GM08714 (cell line): ENCODE data around the gene UBTFL1.
"Not testable (repeated sequence)": the region's sequence is repeated elsewhere in the genome, so short reads cannot be mapped to it uniquely, and the experiment has no call there.

Experiments used
- H3K4me3 ChIP-seq: fragments of 200-500 bp; sonication (Bioruptor generic); 2 replicates; pipeline ENCODE4 v1.5.1; 2014; ENCODE audit warnings: mild to moderate bottlenecking, low read length, inconsistent platforms
- ZNF274 ChIP-seq: IDR thresholded peaks from 2 replicates; pipeline ENCODE4 v1.6.1; 2012; ENCODE audit warnings: mild to moderate bottlenecking, low read depth, low read length

The UBTFL1 gene, protein sequence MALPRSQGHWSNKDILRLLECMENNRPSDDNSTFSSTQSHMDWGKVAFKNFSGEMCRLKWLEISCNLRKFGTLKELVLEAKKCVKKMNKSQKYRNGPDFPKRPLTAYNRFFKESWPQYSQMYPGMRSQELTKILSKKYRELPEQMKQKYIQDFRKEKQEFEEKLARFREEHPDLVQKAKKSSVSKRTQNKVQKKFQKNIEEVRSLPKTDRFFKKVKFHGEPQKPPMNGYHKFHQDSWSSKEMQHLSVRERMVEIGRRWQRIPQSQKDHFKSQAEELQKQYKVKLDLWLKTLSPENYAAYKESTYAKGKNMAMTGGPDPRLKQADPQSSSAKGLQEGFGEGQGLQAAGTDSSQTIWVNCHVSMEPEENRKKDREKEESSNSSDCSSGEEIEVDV

DNA sequence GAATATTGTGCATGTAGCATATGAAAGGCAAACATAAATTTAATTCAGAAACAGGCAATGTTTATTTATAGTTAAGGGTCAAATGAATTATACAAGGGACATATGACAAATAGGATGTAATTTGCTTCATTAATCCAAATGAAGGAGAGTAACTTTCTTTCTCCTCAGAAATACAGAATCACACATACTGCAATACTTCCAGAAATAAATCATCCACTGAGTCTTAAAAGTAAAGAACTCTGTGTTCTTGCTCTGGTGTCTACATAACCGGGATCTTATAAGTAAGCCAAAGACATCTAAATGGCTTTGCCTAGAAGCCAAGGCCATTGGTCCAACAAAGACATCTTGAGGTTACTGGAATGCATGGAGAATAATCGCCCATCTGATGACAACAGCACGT is at the start of gene UBTFL1:
TSS of gene UBTFL1 (plus strand) at position 301 of the 400 bp plus-strand sequence. CDS start at position 301, 0 bp downstream.
- not testable (repeated sequence) for H3K4me3 ChIP-seq

DNA sequence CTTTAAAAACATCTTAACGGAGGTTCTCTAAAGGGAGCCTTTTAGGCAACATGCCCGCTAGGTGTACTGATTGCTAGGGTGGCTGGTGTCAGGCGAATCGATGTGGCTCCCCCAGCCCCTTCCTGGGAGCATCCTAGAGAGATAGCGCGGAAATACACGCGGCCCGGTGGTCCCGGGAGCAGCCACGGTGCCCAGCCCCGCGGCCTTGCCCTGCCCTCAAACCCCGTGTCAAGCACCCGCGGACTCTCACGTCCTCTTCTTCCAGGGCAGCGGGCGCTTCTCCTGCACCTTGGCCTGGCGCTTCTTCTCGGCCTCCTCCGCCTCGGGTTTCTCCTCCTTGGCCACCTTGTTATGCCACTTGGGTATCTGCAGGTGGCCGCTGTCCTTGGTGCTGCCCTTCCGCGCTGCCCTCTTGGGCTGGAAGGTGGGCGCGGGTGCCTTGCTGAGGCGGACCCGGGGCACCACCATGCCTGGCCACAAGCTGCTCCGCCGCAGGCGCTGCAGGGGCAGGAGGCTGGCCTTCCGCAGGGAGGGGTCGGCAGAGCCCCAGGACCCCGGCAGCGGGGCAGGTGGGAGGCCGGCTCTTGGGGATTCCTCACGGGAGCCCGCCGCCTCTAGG is 34.0 kb upstream of the UBTFL1 start:
- H3K4me3 ChIP-seq = not testable (repeated sequence)

DNA sequence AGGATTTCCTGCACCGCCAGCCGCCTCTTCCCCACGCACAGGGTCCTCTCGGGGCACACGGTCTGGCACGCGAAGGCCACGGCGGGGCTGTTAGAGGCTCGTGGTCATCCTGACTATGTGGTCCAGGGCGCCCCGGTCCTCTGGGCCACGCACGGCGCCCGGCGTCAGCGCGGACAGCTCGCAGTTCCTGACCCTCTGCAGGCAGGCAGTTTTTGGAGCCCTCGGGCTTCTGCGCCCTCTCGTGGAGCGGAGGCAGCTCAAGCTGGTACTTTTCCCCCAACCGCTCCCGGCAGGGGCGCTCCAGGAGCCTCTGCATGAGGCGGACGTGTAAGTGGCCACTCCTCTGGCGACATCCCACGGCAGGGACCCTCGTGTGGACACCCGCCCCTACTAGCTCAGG is 33.4 kb upstream of the UBTFL1 start:
- not testable (repeated sequence) for H3K4me3 ChIP-seq

DNA sequence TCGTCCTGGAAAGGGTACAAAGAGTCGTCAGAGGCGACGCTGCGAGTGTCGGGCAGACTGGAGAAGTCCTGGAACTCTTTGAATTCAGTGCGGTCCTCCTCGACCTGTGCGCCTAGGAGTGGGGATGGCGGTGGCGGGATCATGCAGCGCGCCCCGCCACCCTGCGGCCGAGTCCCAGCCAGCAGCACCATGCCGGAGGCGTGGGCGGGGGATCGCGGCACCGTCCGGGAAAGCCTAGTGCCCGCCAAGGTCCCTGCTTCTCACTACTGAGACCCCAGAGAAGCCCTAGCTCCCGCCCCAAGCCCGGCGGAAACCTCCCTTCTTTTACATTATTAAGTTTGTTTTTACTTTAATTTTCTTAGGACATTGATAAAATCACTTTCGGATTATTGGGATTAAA is 32.2 kb upstream of the UBTFL1 start:
- H3K4me3 ChIP-seq = not testable (repeated sequence)

DNA sequence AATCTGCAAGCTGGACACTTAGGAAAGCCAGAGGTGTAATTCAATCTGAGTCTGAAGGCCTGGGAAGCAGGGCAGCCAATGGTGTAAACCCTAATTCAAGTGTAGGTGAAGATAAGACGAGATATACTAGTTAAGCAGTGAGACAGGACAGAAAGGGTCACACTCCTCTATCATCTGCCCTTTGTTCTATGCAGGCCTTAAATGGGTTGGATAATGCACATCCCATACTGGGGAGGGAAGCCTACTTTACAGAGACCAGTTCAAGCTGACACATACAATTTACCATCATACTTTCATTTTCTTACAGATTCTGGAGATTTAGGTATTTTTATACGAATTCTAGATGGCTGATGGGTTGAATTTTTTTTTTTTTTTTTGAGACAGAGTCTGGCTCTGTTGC is 3.0 kb downstream of the UBTFL1 start:
- H3K4me3 ChIP-seq = not testable (repeated sequence)

DNA sequence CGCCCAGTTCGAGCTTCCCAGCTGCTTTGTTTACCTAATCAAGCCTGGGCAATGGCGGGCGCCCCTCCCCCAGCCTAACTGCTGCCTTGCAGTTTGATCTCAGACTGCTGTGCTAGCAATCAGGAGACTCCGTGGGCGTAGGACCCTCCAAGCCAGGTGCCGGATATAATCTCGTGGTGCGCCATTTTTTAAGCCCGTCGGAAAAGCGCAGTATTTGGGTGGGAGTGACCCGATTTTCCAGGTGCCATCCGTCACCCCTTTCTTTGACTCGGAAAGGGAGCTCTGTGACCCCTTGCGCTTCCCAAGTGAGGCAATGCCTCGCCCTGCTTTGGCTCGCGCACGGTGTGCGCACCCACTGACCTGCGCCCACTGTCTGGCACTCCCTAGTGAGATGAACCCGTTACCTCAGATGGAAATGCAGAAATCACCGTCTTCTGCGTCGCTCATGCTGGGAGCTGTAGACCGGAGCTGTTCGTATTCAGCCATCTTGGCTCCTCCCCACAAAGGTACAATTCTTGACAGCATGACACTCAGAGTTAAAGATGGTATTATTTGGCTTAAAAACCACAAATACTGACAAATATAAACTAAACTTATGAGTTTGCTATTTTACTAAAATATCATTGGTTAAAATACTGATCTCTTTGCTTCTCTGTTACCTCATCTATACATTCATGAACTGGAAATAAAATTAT is 9.6 kb downstream of the UBTFL1 start:
- not testable (repeated sequence) for H3K4me3 ChIP-seq

DNA sequence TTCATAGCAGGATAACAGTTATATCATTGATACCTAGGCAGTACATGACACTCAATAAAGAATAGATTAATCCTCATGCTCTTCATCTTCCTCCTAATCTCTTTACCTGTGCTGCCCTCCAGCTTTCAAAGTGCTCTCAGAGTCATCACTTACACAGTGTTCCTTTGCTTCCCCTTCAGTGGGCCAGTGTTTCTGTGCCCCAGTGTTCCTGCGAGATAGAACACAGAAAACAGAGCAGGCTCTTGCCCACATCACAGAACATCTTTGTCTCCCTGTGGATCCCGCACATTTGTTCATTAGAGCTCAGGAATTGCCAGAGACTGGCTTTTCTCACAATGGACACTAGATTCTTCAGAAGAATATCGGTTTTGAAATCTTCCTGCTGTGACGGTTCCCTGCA is 12.5 kb downstream of the UBTFL1 start:
- not testable (repeated sequence) for H3K4me3 ChIP-seq

DNA sequence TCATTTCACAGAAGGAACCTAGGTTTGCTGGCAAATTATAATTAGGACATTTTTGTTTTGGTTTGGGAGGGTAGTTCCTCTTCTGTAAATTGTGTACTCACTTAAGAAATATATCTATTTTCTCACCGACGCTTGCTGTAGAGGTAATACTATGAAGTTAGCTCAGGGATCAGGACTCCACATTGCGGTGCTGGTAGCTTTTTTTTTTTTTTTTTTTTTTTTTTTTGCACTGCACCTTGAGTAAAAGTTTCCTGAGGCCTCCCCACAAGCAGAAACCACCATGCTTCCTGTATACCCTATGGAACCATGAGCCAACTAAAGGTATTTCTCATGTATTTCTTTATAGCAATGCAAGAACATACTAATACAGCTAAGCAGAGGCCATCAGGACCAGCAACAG is 14.7 kb downstream of the UBTFL1 start:
- no peak for TF ChIP-seq ZNF274
- H3K4me3 ChIP-seq = no peak overlapping the region

DNA sequence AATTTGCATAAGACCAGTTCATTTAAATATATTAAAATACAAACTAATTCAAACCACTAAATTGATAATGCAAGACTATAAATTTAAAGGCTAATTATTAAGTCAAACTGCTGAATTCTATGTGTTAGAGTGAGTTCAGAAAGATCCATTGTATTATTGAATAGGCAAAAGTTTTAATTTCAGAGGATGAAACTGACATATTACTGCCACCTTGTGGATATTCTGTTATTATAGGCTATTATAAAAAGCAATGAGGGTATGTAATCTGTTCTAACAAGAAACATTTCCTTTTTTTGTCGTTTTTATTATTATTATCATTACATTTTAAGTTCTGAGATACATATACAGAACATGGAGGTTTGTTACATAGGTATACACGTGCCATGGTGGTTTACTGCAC is 27.8 kb downstream of the UBTFL1 start:
- no peak overlapping the region for H3K4me3 ChIP-seq
- TF ChIP-seq ZNF274 = no peak

DNA sequence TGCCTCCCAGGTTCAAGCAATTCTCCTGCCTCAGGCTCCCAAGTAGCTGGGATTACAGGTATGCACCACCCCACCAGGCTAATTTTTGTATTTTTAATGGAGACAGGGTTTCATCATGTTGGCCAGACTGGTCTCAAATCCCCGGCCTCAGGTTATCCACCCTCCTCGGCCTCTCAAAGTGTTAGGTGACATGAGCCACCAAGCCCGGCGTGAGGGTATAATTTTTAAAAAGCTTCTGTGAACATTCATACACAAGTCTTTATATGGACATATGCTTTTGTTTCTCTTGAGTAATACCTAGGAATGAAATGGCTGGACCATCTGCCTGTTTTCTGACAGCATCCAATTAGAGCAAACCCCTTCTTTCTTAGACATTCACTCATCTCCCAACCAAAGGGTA is 34.4 kb downstream of the UBTFL1 start:
- no peak overlapping the region for H3K4me3 ChIP-seq

DNA sequence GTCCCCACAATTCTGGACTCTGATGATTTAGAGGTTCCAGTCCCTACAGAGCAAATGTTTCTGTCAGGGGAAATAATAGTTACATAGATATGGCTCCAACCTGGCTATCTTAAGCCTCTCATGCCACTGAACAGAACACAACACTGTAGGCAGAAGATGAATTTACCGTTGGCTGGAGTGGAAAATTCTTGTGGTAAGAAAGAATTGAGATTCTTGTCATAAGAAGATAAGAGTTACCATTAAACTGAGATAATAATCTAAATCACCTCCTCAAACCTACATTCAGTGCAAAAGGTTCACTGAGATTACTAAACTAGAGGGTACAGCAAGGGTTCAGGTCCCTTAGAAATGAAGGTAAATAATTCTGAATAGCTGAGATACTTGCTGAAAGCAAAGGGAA is 38.6 kb downstream of the UBTFL1 start:
- no peak for TF ChIP-seq ZNF274

More for the DNA sequence above, 34.4 kb downstream of the UBTFL1 start:
- TF ChIP-seq ZNF274 = no peak

DNA sequence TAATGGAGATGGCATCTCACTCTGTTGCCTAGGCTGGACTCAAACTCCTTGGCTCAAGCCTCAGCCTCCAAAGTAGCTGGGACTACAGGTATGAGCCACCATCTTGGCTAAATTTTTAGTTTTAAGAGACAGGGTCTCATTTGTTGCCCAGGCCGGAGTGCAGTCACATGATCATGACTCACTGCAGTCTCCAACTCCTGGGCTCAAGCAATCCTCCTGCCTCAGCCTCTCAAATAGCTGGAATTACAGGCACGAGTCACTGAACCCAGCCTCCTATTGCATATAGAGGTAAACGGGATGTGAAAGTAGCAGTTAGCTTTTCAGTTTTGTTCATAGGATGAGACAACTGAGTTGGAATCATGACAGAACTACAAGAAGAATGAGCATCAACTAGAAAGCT is 39.2 kb downstream of the UBTFL1 start:
- no peak overlapping the region for H3K4me3 ChIP-seq
- TF ChIP-seq ZNF274 = no peak

More for the DNA sequence above, 38.6 kb downstream of the UBTFL1 start:
- H3K4me3 ChIP-seq = no peak overlapping the region

DNA sequence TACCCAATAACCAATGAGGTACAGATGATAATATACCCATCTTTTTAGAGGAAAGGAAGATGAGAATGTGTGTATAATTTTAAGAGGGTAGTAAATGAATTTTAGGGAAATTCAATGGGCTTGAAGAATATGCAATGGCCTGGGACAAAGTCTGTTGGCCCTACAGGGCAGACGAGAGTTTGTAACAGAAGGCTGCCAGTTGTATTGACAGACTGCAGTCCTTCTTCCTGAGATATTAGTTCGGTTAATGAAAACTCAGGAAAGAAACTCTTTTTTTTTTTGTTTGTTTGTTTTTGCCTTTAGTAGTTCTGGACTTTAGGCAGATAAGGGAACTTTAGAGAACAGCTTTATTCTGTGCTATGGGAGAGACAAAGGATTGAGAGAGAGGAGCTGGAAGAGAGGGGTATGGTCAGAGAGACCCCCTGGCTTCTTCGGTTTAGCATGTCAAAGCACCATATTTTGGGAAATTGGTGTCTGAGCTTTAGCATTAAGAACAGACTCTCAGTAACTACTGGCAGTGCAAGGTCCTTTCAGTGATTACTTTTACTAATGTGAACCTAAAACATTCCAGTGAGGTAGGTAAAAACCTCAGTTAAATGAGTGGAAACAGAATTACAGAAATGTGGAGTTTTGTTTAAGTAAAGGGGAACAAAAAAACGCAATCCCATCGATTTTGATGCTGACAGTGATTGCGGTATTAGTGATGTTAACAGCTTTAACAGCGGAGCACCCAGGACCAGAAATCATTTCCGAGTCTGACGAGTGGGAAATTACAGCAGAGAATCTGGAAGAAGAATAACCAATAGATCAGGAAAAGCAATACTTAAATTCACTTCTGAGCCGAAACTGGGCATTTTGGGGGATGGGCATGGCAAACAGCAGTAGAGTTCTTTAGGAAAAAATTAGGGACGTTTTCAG is 48.1 kb downstream of the UBTFL1 start:
- peak overlapping the region; percentile 48; the same call in 1 of the 2 replicates for H3K4me3 ChIP-seq

DNA sequence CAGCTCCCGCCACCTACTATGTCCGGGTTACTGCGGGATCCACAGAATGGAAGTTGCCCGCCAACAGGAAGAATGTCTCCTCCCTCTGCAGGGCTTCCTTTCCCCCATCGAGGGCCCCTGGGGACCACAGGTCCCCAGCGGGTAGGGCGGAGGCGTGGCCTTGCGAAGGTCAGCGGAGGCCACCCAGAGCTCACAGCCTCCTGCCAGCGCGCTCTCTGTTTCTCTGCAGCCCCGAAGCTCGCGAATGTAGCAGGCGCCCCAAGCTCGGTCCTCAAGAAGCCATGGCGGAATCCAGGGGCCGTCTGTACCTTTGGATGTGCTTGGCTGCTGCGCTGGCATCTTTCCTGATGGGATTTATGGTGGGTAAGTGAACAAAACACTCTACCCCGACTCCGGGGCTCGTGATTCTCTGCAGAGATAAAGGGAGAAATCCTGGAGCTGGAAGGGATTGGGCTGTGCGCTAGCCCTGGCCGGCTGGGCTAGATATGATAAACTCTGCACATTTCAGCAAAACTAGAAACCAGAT is 48.8 kb downstream of the UBTFL1 start, which contains the start of gene NAALAD2:
TSS of gene NAALAD2 (plus strand) at position 186 of the 526 bp plus-strand sequence. CDS start at position 282, 96 bp downstream.
- peak within 1 kb of the TSS; percentile 48 for H3K4me3 ChIP-seq
- no peak for TF ChIP-seq ZNF274

More for the DNA sequence above, 48.1 kb downstream of the UBTFL1 start:
- no peak for TF ChIP-seq ZNF274
